Erythroblast (primary cell): ENCODE results near the gene UQCR11.

ENCODE experiments used
- GATA1 ChIP-seq: IDR thresholded peaks from 2 replicates; pipeline ENCODE4 v1.6.1; 2011; ENCODE audit warnings: low read depth, mild to moderate bottlenecking, control low read depth, low read length, moderate library complexity
- POLR2A ChIP-seq: IDR thresholded peaks from 2 replicates; pipeline ENCODE4 v1.6.1; 2011; ENCODE audit warnings: mild to moderate bottlenecking, low read length

DNA sequence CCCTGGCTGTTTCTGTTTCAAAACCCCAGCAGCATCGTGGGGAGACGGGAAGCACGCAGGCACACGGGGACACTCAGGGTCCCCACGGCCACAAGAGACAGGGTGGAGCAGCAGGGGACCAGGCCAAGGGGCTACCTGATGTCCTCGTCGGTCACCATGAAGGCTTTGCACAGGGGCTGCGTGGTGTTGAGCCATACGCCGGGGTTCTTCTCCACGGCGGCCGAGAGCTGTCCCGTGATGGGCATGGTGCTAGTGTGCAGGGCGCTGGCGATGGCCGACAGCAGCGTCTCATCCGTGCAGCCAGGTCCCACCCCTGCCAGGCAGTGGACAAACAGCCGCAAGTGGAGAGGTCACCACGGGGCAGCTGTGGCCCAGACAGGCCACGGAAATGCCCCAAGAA is 24.3 kb downstream of the UQCR11 start:
- no peak for TF ChIP-seq POLR2A
- TF ChIP-seq GATA1, result no peak
